HFFc6 (cell line): Measurements from ENCODE around the gene SCD5. TPM values are rescaled to one million over a fixed set of nuclear protein-coding genes. Genes with fewer than 3 reads are reported as not detected.
"Not testable (repeated sequence)": the region's sequence is repeated elsewhere in the genome, so short reads cannot be mapped to it uniquely, and the experiment has no call there.

Experiments used
- DNase-seq: peaks from one replicate; pipeline ENCODE4 v3.0.0-alpha.2; 2018
- H3K27ac Mint-ChIP-seq: 2 replicates; pipeline ENCODE4 v1.8.0; 2020; ENCODE audit warnings: mild to moderate bottlenecking, mixed read lengths
- H3K27me3 Mint-ChIP-seq: 2 replicates; pipeline ENCODE4 v1.8.0; 2021; ENCODE audit warnings: mild to moderate bottlenecking, moderate library complexity, mixed read lengths; ENCODE audit not compliant: insufficient read depth
- H3K36me3 Mint-ChIP-seq: 2 replicates; pipeline ENCODE4 v1.8.0; 2021; ENCODE audit warnings: low read depth, mixed read lengths
- H3K4me1 Mint-ChIP-seq: 2 replicates; pipeline ENCODE4 v1.8.0; 2020; ENCODE audit warnings: low read depth, mixed read lengths
- H3K4me3 Mint-ChIP-seq: 2 replicates; pipeline ENCODE4 v1.8.0; 2020; ENCODE audit warnings: mild to moderate bottlenecking, moderate library complexity, mixed read lengths
- H3K9me3 Mint-ChIP-seq: 2 replicates; pipeline ENCODE4 v1.8.0; 2020; ENCODE audit warnings: mild to moderate bottlenecking, mixed read lengths
- CTCF ChIP-seq: fragments of 200-600 bp; sonication (generic); IDR thresholded peaks from 2 replicates; pipeline ENCODE4 v1.5.0; 2021; ENCODE audit warnings: antibody characterized with exemption, mild to moderate bottlenecking
- long read RNA-seq: library from polyadenylated mRNA; unstranded; transcript quantifications from one replicate; pipeline ENCODE4 v2.0.0, GENCODE V29; 2019
- total RNA-seq, 6 experiments: library from RNA; stranded (reverse); fragmentation: NEBNext Ultra II Directional; extraction: Animal tissue kit (Norgen Biotek cat#: 25700); gene quantifications; 2 replicates in 1 of 6; 3 replicates in 5 of 6; pipeline ENCODE4 v1.2.3, GENCODE V29; 2021

The SCD5 gene
- total RNA-seq: 10 to 100 TPM; 28.4 to 36.4 (median 32.0) TPM
- long read RNA-seq, transcript SCD5-202 (5 exons, 3,101 nt): major isoform, 13 of 25 reads
- long read RNA-seq, partial matches to known transcripts: 0 of 25 reads
- long read RNA-seq, other reads (novel, unspliced or antisense): 11 of 25 reads

DNA sequence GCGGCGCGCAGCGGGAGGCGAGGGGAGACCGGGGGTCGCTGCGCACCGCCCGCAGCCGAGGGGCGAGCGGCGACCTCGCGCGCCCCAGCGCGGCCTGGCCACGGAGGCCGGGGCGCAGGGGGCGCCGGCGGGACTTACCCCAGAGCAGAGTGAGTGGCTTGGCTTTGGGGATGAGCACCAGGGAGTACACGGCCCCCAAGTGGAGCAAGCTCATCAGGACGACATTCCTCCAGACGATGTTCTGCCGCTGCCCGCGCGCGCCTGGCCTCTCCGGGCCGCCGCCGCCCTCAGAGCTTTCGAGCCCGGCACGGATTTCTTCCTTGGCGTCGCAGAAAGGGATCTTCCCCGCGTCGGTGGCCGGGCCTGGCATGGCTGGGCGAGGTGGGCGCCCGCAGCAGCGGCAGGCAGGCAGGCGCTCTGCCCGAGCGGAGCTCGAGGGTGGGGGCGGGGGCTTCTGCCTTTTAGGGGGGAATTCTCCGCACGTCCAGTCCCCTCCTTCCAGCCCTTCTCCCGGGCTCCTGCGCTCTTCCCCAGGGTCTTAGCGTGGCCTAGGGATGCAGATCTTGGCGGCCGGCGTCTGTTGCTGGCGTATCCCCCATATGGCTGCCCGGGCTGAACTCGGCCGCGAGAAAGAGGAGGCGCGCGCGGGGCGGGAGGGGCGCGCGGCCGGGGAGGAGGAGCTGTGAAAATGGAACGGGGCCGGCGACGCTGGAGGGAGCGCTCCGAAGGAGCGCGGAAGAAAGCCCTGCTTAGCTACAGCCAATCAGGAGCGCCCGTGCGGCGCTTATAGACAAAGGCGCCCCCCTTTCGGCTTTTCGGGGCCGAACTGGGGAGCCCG is at the start of gene SCD5:
Gene SCD5 (minus strand): TSS at position 629 of the 838 bp plus-strand sequence. CDS start 259 bp downstream, at position 370.
- DNase-seq: peak; percentile 65
- no peaks in the 10 kb centered on the region for H3K36me3 Mint-ChIP-seq
- TF ChIP-seq CTCF: peak; percentile 24; the same call in 1 of the 2 replicates
- peak within 1 kb of the TSS; percentile 54 for H3K27ac Mint-ChIP-seq
- peaks cover 9% of the 10 kb centered on the region for H3K27me3 Mint-ChIP-seq
- H3K9me3 Mint-ChIP-seq: no peaks in the 10 kb centered on the region
- peak within 1 kb of the TSS; percentile 90 for H3K4me3 Mint-ChIP-seq
- peaks cover 38% of the 10 kb centered on the region for H3K4me1 Mint-ChIP-seq

- TF ChIP-seq CTCF: peak; percentile 68
- H3K4me3 Mint-ChIP-seq: no peak overlapping the region
- no peaks in the 10 kb centered on the region for H3K9me3 Mint-ChIP-seq
- peaks cover 59% of the 10 kb centered on the region for H3K36me3 Mint-ChIP-seq
- H3K4me1 Mint-ChIP-seq: peaks cover 7% of the 10 kb centered on the region; the same call in 1 of the 2 replicates
- H3K27ac Mint-ChIP-seq: peak overlapping the region; percentile 54
- no peaks in the 10 kb centered on the region; the same call in 1 of the 2 replicates for H3K27me3 Mint-ChIP-seq
- peak; percentile 18 for DNase-seq
These were observed 44.0 kb upstream of the SCD5 start for GRCh38 chr4:82842593-82842992.

DNA sequence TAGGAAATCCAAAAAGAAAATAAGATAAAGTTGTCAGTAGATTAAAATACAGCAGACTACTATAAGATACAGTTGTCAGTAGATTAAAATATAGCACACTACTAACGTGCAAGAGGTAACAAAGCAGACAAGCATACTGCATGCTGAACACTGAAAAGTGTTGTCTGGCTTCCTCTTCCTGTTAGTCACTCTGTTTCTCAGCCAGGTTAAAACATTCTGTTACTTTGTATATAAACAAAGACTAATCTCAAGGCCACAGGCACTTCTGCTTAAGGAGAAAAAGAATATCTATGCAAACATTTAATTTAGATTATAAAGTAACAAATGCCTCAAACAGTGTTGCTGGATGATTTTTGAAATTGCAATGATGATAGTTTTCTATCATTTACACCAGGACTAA is 41.0 kb upstream of the SCD5 start:
- peaks cover 19% of the 10 kb centered on the region for H3K4me1 Mint-ChIP-seq
- DNase-seq: no peak
- H3K9me3 Mint-ChIP-seq: no peaks in the 10 kb centered on the region
- H3K27ac Mint-ChIP-seq: no peak overlapping the region
- no peaks in the 10 kb centered on the region; the same call in 1 of the 2 replicates for H3K27me3 Mint-ChIP-seq
- TF ChIP-seq CTCF: no peak
- H3K36me3 Mint-ChIP-seq: peaks cover 48% of the 10 kb centered on the region
- no peak overlapping the region for H3K4me3 Mint-ChIP-seq

DNA sequence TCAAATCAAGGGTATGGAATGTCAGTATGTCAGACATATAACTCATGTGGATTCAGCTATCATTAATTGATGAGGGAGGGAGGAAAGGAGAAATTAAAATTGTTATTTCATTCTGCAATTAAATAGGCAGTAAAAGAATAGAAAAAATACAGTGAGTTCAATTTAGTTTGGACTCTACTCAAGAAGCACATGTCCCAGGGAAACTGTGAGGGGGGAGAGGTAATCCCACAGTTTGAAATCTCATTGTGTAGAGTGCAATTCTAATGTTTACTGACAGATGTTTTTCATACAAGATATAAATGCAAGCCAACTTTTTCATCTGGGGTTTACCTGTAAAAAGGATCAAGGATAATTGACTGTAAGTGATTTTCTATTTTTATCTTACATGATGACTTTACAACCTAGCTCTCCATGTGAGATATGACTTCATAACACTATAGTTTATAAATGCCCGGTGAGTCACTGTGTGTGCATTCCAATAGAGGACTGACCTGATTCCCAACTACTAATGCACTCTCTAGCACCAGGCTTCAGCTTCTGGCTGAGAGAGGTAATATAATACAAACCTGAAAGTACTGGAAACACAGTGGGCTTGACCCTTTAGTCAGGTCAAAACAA is 35.2 kb upstream of the SCD5 start:
- peak; percentile 89 for DNase-seq
- H3K27ac Mint-ChIP-seq: peak overlapping the region; percentile 78
- peaks cover 44% of the 10 kb centered on the region for H3K36me3 Mint-ChIP-seq
- H3K4me1 Mint-ChIP-seq: peaks cover 40% of the 10 kb centered on the region
- no peaks in the 10 kb centered on the region for H3K27me3 Mint-ChIP-seq
- peak overlapping the region; percentile 23 for H3K4me3 Mint-ChIP-seq
- TF ChIP-seq CTCF: peak; percentile 31; the same call in 1 of the 2 replicates
- H3K9me3 Mint-ChIP-seq: no peaks in the 10 kb centered on the region

DNA sequence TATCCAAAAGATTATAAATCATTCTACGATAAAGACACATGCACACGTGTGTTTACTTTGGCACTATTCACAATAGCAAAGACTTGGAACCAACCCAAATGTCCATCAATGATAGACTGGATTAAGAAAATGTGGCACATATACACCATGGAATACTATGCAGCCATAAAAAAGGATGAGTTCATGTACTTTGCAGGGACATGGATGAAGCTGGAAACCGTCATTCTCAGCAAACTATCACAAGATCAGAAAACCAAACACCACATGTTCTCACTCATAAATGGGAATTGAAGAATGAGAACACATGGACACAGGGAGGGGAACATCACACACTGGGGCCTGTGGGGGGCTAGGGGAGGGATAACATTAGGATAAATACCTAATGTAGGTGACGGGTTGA is 34.5 kb upstream of the SCD5 start:
- Mint-ChIP-seq H3K36me3 (peaks cover 44% of the 10 kb centered on the region), H3K4me1 (peaks cover 40% of the 10 kb centered on the region)
- H3K4me3 Mint-ChIP-seq, H3K27me3 Mint-ChIP-seq, DNase-seq, H3K27ac Mint-ChIP-seq, H3K9me3 Mint-ChIP-seq: not testable (repeated sequence)
